Measurements from ENCODE around the gene SRF.

SRF gene

DNA sequence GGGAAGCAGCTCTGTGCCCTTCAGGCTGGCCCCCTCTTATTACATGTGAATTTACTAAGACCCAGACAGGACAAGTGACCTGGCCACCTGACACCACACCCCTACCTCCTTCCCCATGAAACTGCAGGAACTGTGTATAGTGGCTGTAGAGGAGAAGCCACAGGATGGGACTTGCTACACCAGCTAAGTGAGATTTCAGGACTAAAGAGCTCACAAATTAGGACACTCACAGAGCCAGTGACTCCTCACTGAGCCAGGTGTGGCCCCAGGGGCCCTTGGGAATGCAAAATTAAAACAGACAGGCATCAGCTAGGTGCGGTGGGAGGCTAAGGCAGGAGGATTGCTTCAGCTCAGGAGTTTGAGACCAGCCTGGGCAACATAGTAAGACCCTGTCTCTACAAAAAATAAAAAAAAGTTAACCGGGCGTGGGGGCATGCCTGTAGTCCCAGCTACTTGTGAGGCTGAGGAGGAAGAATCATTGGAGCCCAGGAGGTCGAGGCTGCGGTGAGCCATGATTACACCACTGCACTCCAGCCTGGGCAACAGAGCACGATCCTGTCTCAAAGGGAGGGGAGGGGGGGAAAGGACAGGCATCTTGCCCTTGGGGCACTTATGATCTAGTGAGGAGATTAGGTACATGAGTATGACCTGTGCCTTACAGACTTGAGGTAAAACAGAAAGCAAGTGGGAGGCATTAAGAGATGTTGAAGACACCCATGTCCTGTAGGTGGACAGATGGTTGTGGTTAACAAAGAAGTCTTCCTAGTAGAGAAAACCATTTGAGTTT, 23.2 kb upstream of the SRF start:
- no peak for DNase-seq

GRCh38 chr6:43149265-43149664, 21.8 kb upstream of the SRF start:
- no peak for DNase-seq

DNA sequence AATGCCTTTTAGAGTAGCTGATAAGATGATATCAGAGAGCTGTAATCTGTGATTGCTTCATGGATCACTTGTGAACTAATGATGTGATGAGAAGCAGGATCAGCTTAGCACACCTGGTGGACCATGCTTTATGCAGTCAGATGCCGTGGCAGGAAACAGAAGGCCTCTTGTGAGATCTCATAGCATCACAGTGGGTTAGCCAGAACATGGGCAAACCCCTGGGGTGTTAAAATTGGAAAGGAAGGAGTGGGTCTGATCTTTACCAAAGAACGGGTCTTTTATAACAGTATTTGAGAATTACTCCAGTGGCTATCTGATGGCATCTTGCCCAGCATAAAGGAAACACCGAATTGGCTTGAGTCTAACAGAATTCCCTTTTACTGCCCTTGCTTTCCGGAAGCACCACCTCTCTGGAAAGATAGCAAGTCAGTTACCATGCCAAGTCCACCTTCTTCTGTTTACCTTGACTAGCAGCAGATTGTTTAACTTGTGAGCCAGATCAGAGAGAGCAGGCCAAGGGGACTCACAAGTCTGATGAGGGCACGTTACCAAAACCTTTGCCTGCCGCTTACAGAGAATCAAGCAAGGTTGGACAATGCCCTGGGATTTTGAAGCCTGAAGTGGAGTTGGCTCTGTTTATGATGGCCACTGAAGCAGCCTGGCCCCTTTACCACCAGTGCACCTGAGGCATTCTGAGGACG, 20.9 kb upstream of the SRF start:
- DNase-seq = no peak

DNA sequence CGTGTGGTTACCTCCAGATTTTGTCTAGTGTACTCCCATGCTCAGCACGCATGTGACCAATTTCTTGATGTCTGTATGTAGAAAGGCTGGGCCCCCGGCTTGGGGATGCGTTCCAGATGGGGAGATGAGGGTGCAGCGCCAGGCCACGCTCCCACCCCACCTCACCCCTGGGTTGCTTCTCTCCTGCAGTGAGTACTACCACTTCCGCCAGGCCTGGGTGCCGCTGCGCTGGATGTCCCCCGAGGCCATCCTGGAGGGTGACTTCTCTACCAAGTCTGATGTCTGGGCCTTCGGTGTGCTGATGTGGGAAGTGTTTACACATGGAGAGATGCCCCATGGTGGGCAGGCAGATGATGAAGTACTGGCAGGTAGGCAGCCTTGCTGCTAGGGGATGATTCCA, 11.5 kb upstream of the SRF start:
- DNase-seq = no peak

DNA sequence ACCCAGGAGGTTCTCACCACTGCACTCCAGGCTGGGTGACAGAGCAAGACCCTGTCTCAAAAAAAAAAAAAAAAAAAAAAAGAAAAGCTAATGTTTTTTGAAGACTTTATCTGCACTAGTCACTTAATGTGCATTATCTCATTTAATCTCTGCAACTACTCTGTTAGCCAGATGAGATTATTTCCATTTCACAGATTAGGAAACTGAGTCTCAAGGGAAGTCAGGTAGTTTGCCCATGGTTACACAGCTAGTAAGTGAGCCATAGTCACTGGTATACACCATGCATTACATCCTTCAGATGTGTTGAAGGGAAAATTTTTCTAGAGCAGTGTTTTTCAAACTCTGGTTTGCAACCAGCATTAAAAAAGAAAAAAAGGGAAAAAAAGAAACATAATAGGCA, 7.2 kb upstream of the SRF start:
- DNase-seq = no peak

DNA sequence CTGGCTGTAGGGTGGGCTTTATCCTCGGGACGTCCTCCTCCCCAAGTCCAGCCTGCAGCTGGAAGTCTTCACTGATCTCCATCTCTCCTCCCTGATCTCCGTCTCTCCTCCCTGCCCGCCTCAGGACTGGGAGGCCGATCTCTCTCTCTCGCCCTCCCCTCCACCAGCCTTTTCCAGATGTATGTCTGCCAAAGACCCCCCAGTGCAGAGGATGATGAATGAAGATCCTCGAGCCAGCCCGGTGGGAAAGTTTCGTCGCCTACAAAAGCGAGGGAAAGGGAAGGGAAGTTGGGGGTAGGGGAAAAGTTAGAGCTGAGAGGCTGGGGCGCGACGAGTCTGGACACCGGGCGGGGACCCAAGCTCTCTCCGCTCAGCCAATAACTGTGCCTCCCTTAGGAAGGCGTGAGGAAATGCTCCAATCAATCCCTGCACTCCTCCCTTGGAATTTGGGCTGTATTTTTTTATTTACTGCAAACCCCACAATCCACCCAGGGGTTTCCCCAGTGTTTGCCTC, 595 bp upstream of the SRF start:
- DNase-seq = no peak

DNA sequence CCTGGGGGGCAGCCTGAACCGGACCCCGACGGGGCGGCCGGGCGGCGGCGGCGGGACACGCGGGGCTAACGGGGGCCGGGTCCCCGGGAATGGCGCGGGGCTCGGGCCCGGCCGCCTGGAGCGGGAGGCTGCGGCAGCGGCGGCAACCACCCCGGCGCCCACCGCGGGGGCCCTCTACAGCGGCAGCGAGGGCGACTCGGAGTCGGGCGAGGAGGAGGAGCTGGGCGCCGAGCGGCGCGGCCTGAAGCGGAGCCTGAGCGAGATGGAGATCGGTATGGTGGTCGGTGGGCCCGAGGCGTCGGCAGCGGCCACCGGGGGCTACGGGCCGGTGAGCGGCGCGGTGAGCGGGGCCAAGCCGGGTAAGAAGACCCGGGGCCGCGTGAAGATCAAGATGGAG, 636 bp downstream of the SRF start:
- DNase-seq = peak; percentile 22

DNA sequence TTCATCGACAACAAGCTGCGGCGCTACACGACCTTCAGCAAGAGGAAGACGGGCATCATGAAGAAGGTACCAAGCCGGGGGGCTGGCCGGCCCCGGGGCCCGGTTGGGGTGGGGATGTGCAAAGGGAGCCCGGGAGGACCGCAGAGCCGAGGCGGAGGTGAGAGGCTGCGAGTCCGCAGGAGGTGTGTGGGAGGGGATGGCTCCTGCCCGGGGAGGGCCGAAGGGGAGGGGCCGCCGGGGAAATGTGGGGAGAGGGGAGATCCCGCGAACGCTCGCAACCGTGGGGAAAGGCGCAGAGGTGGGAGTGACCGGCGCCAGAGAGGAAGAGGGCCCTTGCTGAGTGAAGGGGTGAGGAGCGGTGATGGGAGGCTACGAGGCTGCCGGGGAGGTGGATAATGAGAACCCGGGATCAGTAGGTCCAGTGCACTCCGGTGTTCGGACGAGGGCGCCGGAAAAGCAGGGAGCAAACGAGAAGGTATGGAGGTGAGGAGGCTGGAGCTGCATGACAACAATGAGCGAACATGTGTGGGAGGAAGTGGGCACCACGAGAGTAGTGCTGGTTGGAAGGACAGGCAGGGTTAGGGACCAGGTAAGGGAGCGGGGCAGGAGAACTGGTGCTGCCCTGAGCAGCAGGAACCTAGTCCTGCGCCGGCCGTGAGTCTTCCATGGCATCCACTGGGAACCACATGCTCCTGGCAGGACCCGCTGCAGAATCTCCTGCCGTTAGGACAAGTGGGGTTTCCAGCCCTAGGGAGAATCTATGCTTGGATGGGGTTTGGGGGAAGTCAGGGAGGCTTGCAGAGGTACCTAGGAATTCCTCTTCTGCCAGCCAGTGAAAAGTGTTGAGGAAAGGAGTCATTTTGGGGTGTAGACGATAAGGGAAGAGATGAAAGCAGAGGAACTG, 1.3 kb downstream of the SRF start:
- peak; percentile 61 for DNase-seq

DNA sequence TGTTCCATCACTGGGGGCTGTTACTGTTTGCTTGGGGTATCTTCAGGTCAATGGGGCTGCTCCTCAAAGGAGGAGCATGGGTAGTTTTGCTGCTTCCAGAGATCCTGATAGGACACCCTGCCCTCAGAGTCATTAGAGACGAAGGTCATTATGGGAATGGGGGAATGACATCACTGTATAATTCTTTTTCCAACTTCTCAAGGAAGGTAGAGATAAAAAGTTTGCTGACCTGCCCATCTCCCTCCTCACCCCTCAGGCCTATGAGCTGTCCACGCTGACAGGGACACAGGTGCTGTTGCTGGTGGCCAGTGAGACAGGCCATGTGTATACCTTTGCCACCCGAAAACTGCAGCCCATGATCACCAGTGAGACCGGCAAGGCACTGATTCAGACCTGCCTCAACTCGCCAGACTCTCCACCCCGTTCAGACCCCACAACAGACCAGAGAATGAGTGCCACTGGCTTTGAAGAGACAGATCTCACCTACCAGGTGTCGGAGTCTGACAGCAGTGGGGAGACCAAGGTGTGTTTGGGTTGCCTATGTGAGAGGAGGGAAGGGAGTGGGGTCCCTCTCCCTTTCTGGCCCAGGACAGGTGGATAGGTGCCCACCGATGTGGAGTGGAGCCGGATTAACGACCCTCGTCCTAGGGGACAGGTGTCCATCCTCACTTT, 2.7 kb downstream of the SRF start:
- DNase-seq = no peak

DNA sequence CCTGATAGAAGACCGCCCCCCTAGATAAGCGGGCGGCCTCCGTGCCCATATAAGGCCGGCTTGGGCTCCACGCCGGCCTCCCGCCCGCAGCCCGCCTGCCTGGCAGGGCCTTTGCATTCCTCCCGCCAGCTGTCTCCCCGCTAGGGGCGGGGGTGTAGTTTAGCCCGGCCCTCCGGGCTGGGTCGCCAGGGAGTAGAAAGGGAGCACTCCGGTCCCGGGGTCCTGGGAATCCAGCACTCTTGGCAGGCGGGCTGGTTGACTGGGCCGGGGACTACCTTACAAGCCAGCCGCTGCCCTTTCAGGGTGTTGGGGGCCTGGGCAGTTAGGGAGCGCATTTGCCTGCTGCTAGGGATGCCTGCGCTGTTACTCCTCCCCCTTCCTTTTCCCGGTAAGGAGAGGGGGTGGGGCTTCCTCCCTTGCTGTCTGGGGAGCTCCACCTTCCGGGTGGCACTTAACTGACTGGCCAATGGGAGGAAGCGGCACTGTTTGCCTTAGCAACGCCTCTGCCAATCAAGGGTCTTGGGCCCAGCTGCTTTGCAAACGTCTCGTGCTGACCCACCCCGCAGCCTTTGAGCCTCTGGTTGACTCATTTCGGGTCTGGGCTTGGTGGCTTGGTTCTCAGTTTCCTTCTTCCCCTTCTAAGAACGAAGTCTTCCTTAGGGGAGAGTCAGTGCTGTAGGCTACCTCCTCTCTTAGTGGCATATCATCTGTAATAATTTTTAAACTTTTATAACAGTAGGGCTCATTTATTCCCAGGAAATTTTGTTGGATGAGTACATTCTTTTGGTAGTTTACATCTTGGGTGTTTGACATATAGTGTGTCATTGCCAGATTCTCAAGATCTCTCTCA, 3.4 kb downstream of the SRF start:
- DNase-seq = peak; percentile 99

- no peak for DNase-seq
Measured at GRCh38 chr6:43175676-43176422, 4.8 kb downstream of the SRF start.

DNA sequence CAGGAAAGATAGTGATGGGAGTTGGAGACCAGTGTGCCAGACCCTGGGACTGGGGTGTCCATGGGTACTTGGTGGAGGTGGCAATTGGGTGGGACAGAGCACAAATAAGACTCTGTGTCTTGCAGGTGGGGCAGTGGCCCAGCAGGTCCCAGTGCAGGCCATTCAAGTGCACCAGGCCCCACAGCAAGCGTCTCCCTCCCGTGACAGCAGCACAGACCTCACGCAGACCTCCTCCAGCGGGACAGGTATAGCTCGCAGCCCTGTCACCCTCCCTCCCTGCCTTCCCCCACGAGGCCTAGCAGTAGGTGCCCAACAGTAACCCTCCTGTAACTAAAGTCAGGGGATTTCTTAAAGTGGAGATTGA, 5.3 kb downstream of the SRF start:
- DNase-seq = no peak

GRCh38 chr6:43178150-43178549, 7.1 kb downstream of the SRF start:
- no peak for DNase-seq

DNA sequence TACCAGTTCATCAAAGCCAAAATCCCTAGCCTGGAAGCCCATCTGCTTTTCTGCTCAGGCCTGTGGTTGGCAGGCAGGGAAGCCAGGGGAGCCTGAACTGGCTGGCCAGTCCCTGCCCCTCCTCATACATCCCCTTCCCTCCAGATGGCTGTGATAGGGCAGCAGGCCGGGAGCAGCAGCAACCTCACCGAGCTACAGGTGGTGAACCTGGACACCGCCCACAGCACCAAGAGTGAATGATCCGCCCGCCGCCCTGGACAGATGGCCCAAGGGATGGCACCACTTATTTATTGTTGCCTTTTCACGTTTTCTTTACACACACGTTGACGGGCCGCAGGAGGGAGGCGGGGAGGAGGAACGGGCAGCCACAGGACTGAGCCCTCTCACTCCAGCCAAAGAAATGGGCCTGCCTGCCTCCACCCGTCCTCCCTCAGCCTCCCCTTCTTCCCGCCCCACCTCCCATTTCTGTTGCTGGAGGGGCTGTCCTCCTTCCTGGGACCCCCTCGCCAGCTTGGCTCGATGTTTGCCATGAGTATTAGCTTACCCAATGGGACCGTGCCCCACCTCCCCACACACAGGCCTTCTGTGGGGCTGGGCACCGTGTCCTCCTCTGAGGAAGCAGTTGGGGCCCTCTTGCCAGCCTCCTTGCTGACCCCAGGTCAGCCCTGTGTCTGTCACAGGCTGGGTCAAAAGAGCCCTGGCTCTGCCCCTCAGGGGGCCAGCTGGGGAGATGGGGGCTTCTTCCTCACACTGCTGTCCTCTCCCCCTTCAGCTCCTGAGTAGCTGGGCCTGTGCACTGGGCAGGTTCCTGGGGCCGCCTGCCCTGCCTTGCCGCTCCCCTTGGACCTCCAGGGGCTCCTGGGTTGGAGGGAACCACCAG, 8.1 kb downstream of the SRF start:
- no peak for DNase-seq

- no peak for DNase-seq
Measured at GRCh38 chr6:43180058-43180457, 9.0 kb downstream of the SRF start.

DNA sequence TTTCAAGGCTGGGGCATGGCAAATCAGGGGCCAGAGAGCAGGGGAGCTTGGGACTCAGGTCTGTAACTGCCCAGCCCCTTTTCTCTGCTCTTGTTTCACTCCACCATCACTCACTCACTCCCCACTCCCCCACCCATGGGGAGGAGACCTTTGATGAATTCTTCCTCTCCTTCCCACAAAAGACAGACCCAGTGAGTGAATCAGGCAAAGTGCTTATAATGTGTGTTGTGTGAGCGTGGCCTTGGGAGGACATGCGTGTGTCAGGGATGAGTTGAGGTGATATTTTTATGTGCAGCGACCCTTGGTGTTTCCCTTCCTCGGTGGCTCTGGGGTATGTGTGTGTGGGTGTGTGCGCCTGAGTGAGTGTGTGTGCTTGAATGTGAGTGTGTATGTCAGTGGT, 9.9 kb downstream of the SRF start:
- DNase-seq = no peak

DNA sequence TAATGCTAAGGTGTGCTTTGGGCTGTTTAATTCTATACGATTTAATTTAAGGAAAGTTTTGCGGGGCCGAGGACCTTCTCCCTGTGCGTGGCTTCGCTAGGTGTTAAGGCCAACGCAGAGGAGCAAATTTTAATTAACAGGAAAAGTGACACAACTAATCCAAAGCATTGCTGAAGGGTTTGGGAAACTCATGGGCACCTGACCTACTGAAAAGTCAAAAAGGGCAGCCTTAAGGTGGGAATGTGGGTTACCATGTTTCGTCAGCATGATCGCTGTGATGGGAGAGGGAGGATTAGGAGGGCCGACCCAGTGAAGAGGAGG, 10.5 kb downstream of the SRF start:
- DNase-seq = no peak

GRCh38 chr6:43181942-43182860, 11.1 kb downstream of the SRF start, which contains the start of gene CUL9:
TSS of gene CUL9 (plus strand) at chr6:43182196. CDS start at chr6:43184311, 2,115 bp downstream.
- DNase-seq = peak; percentile 90

DNA sequence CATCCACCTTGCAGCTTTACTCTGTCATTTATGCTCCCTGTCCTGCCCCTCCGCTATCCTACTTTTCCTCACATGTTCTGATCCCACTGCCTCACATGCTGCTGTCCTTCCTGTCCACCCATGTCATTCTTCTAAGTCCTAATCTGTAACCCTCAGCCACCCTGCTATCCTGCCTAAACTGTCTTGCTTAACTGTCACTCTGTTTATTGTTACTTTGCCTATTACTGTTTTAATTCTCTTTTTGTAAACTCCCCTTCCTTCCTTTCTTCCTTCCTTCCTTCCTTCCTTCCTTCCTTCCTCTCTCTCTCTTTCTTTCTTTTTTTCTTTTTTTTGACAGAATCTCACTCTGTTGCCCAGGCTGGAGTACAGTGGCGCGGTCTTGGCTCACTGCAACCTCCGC, 12.4 kb downstream of the SRF start:
- no peak for DNase-seq
